ENCODE data around the gene GTF2E1. TPM values are rescaled to one million over a fixed set of nuclear protein-coding genes. Genes with fewer than 3 reads are reported as not detected.
"Not testable (repeated sequence)": the region's sequence is repeated elsewhere in the genome, so short reads cannot be mapped to it uniquely, and the experiment has no call there.

GTF2E1 gene
- total RNA-seq, 1 donor = 7.9 TPM

DNA sequence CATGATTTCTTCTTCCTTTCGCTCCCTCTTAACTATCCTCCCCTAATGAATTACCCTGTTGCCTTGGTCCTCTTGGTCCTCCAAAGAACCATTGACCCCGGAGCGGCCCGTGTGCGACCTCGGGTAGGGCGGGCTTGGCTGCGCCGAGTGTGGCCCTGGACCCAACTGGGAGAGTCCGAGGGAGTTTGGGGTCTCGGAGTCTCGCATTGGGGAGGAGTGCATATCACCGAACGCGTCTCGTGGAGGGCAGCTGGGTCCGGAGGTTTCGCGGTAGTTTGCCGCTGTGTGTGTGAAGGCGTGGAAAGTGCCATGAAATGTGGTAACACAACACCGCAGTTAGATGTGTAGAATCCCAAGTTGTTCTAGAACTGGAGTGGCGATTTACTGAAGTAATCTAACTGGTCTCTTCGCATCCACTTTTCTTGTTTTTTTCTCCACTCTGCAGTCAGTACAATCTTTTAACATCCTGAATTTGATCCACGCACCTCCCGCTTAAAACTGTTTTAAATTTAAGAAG is 363 bp downstream of the GTF2E1 start:
- Histone ChIP-seq H3K27me3 (ENCODE audit: insufficient read depth, low read length) (no peaks in the 10 kb centered on the region), H3K4me3 (ENCODE audit: low read length) (peak overlapping the region; percentile 84), H3K9me3 (ENCODE audit: low read depth, low read length) (no peaks in the 10 kb centered on the region), H3K4me1 (ENCODE audit: insufficient read depth, low read length) (peaks cover 23% of the 10 kb centered on the region)

DNA sequence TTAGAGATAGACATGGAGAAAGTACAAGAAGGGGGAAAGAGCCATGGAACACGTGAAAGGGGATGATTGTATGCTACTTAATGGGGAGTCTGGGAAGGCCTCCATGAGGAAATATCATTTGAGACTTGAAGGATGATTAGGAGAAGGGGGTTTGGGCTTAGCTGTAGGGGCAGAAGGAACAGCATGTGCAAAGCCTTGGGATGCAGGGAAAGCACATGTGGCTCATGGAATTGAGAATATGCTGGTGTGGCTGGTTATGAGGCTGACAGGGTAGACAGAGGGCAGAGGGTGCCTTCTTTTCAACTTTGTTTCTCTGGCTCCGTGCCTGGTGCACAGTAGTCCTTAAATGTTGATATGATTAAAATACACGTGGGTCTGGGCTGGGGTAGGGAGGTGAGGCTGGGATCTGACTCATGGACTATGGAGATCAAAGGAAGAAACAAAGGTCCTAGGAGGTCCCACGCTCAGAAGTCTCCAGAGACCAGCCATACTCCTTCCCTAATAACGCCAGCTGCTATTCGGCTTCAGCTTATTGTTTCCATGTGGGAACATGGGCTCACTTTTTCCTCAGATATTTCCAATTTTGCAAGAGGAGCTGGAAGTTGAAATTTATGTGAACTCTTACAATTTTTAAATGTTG is 1.1 kb downstream of the GTF2E1 start:
- Histone ChIP-seq H3K4me1 (ENCODE audit: insufficient read depth, low read length) (peaks cover 23% of the 10 kb centered on the region), H3K27me3 (ENCODE audit: insufficient read depth, low read length) (no peaks in the 10 kb centered on the region), H3K9me3 (ENCODE audit: low read depth, low read length) (no peaks in the 10 kb centered on the region), H3K4me3 (ENCODE audit: low read length) (peak overlapping the region; percentile 84)

DNA sequence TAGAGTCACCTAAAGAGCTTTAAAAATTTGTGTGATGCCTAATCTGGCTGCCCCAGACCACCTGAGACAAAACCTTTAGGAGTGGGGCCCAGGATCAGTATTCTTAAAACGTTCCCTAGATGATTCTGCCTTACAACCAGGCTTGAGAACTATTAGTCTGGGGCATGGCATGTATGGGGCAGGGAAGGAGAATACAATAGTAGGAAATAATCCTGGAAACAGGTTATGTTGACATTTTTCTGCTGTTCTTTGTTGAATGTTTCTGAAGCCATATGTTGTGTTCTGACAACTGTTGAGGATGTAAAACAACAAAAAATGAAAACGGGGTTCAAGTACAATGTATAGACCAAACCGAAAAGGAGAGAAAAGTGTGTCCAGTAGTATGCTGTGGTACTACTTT is 2.9 kb downstream of the GTF2E1 start:
- H3K9me3 ChIP-seq (ENCODE audit: low read depth, low read length) = no peaks in the 10 kb centered on the region
- H3K27me3 ChIP-seq (ENCODE audit: insufficient read depth, low read length) = no peaks in the 10 kb centered on the region
- H3K4me3 ChIP-seq (ENCODE audit: low read length) = no peak overlapping the region
- peaks cover 23% of the 10 kb centered on the region for H3K4me1 ChIP-seq (ENCODE audit: insufficient read depth, low read length)

DNA sequence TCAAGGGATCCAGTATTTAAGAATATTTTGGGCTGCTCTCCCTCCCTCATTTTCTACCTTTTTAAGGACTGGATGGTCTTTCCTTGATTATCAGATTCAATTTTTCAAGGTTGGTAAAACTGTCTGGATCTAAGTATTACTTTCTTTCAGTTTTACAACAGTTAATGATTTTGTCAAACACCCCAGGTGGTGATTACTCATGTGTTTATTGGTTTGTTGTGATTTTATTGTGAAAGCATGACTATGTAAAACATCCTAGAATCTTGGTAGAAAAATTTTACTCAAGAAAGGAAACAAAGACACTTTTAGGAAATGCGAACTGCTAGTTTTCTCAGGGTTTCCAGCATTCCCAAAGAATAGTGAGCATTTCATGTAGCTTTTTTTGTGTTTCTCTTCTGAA is 7.3 kb downstream of the GTF2E1 start:
- Histone ChIP-seq H3K4me3 (ENCODE audit: low read length) (no peak overlapping the region), H3K9me3 (ENCODE audit: low read depth, low read length) (no peaks in the 10 kb centered on the region), H3K4me1 (ENCODE audit: insufficient read depth, low read length) (peaks cover 4% of the 10 kb centered on the region), H3K27me3 (ENCODE audit: insufficient read depth, low read length) (no peaks in the 10 kb centered on the region)

DNA sequence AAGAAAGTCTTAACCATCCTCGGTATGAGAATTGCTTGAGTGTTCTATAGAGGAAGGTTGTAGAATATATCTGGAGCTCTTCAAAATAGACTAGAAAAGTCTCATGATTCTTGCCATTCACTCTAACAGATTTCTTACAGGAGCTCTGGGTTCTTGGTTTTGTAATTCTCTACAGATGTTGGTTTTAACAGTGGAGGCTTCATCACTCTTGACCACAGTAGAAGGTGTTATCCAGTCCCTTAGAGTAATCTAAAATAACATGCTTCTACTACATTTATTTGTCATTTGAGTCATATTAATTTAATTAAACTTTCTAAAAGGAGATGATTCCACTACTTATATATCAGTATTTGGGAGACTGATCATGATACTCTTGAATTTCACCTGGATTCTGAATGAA is 9.7 kb downstream of the GTF2E1 start:
- no peaks in the 10 kb centered on the region for H3K9me3 ChIP-seq (ENCODE audit: low read depth, low read length)
- no peaks in the 10 kb centered on the region for H3K27me3 ChIP-seq (ENCODE audit: insufficient read depth, low read length)
- H3K4me3 ChIP-seq (ENCODE audit: low read length) = no peak overlapping the region
- H3K4me1 ChIP-seq (ENCODE audit: insufficient read depth, low read length) = peaks cover 9% of the 10 kb centered on the region

DNA sequence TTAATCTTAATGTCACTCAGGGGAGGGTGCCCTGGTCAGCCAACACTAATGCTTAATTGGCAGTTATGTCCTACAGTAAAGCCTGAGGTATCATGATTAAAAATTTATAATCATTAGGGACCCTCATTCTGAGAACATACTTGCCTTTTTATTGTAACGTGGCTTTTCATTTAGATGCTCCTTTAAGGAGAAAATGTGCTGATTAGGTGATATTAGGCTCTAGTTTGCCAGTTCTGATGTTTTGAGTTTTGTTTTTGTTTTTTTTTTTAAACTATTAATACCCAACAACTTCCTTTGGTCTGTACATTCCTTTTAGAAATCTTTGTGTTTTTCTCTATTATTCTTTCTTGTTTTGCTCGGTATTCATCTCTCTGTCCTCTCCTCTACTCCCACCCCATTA is 10.3 kb downstream of the GTF2E1 start:
- no peaks in the 10 kb centered on the region for H3K9me3 ChIP-seq (ENCODE audit: low read depth, low read length)
- H3K4me3 ChIP-seq (ENCODE audit: low read length) = no peak overlapping the region
- H3K27me3 ChIP-seq (ENCODE audit: insufficient read depth, low read length) = no peaks in the 10 kb centered on the region
- H3K4me1 ChIP-seq (ENCODE audit: insufficient read depth, low read length) = peaks cover 9% of the 10 kb centered on the region

DNA sequence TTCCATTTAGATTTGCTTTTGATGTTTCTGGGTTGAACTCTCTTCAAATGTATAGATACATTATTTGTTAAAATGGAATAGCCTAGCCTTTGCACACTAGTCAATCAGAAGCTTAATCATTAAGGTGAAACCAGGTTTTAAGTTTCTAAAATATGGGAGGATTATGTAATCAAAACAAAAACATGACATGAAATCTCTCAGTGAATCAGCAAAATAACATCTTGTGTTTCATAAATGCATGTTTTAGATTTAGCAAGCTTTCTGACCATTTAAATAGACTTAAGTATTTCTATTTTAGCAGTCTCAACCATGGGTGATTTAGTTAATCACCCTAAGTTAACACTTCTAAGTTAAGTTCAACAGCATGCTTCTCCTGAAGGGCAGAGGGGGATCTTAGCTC is 11.3 kb downstream of the GTF2E1 start:
- Histone ChIP-seq H3K4me3 (ENCODE audit: low read length) (no peak overlapping the region), H3K4me1 (ENCODE audit: insufficient read depth, low read length) (peaks cover 9% of the 10 kb centered on the region), H3K27me3 (ENCODE audit: insufficient read depth, low read length) (no peaks in the 10 kb centered on the region), H3K9me3 (ENCODE audit: low read depth, low read length) (no peaks in the 10 kb centered on the region)

DNA sequence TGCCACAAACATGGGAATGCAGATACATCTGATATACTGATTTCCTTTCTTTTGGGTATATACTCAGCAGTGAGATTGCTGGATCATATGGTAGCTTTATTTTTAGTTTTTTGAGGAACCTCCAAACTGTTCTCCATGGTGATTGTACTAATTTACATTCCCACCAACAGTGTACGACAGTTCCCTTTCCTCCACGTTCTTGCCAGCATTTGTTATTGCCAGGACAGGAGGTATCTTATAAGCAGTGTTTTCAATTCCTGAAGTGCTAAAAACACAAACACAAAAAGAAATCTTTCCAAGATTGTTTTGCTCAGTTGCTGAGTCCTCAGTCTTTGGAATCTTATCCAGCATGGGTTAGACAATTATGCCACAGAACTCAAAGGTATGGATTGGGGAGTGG is 13.5 kb downstream of the GTF2E1 start:
- Histone ChIP-seq H3K27me3 (ENCODE audit: insufficient read depth, low read length) (no peaks in the 10 kb centered on the region), H3K9me3 (ENCODE audit: low read depth, low read length) (no peaks in the 10 kb centered on the region), H3K4me1 (ENCODE audit: insufficient read depth, low read length) (peaks cover 9% of the 10 kb centered on the region), H3K4me3 (ENCODE audit: low read length) (no peak overlapping the region)

DNA sequence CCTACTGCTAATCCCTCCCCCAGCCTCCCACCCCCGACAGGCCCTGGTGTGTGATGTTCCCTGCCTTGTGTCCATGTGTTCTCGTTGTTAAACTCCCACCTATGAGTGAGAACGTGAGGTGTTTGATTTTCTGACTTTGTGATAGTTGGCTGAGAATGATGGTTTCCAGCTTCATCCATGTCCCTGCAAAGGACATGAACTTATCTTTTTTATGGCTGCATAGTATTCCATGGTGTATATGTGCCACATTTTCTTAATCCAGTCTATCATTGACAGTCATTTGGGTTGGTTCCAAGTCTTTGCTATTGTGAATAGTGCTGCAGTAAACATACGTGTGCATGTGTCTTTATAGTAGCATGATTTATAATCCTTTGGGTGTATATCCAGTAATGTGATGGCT is 16.0 kb downstream of the GTF2E1 start:
- H3K4me3 ChIP-seq (ENCODE audit: low read length); H3K4me1 ChIP-seq (ENCODE audit: insufficient read depth, low read length); H3K27me3 ChIP-seq (ENCODE audit: insufficient read depth, low read length); H3K9me3 ChIP-seq (ENCODE audit: low read depth, low read length): not testable (repeated sequence)

DNA sequence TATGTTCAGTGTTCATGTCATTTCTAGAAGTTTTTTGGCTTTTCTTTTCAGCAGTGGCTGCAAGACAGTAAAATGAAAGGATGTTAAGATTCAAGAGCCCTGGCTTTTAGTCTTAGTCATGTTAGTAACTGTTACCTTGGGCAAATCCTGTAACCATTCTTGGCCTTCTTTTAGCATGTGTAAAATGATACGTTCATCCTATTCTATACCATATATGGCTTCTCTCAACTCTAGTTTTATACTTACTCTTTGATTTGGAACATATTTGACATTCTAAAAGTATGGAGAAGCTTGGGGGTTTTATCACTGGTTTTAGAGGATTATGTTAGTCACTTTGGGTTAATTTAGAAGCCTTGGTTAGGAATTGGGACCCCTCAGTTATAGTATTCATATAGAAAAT is 20.1 kb downstream of the GTF2E1 start:
- no peaks in the 10 kb centered on the region for H3K9me3 ChIP-seq (ENCODE audit: low read depth, low read length)
- peaks cover 3% of the 10 kb centered on the region for H3K4me1 ChIP-seq (ENCODE audit: insufficient read depth, low read length)
- H3K4me3 ChIP-seq (ENCODE audit: low read length) = no peak overlapping the region
- H3K27me3 ChIP-seq (ENCODE audit: insufficient read depth, low read length) = no peaks in the 10 kb centered on the region

DNA sequence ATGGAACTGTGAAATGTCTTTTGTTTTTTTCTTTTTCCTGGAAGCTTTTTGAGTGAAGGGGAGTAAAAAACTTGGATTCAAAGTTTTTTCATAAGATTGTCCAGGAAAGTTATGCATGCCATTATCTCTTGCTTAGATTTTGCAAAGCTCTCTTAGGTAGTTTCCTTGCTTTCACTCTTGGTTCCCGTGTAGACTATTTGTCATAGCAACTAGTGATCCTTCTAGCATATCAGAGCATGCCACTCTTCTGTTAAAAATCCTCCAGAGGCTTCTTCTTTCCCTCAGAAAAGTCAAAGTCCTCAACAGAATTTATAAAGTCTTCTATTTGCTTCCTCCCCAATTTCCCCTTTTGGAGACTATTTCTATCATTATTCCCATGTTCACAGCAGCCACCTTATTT is 21.1 kb downstream of the GTF2E1 start:
- peaks cover 3% of the 10 kb centered on the region for H3K4me1 ChIP-seq (ENCODE audit: insufficient read depth, low read length)
- H3K4me3 ChIP-seq (ENCODE audit: low read length) = no peak overlapping the region
- H3K9me3 ChIP-seq (ENCODE audit: low read depth, low read length) = no peaks in the 10 kb centered on the region
- no peaks in the 10 kb centered on the region for H3K27me3 ChIP-seq (ENCODE audit: insufficient read depth, low read length)

DNA sequence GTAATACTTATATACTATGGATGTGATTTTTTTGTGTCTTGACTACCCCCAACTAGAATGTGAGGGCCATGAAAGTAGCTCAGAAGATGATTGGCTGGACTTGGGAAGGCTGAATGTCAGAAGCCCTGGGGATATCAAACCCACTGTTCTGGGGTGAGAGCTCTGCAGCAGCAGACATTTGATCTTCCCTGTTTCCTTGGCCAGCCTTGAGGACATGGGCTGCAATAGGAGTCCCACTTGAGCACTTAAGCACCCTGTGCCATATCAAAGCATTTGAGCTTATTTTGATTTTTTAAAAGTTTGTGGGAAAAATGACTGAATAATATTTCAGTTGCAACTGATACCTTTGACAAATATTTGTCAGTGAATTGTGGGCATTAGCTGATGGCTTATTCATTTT is 21.7 kb downstream of the GTF2E1 start:
- no peaks in the 10 kb centered on the region for H3K27me3 ChIP-seq (ENCODE audit: insufficient read depth, low read length)
- no peaks in the 10 kb centered on the region for H3K9me3 ChIP-seq (ENCODE audit: low read depth, low read length)
- no peak overlapping the region for H3K4me3 ChIP-seq (ENCODE audit: low read length)
- H3K4me1 ChIP-seq (ENCODE audit: insufficient read depth, low read length) = peaks cover 3% of the 10 kb centered on the region

DNA sequence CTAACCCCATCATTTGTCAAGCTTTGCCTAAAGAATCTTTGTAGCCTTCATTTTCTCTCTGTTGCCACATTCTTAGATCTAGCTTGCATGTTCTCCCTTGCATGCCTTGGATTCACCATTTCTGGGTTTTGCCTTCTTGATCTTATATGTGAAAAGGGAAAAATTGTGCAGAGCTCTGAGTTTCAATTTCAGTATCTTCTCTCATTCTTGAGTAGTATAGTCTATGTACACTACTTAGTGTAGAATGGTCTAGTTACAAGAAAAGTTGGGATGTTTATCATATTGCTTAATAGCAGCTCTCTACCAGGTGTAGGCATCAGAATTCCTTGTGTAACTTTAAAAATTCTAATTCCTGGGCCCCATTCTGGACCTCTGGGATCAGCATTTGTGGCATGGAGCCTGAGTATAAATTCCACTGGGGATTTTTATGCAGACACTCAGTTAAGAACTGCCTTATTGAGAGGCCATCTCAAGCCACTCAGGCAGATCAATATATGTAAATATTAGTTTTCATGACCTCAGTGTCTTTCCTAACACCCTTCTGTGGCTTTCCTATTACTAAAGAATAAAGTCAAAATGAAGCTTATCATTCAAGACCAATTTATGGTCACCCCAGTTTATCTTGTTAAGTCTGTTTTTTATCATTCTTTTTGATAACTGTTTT is 23.4 kb downstream of the GTF2E1 start:
- Histone ChIP-seq H3K4me3 (ENCODE audit: low read length) (no peak overlapping the region), H3K4me1 (ENCODE audit: insufficient read depth, low read length) (peaks cover 3% of the 10 kb centered on the region), H3K9me3 (ENCODE audit: low read depth, low read length) (no peaks in the 10 kb centered on the region), H3K27me3 (ENCODE audit: insufficient read depth, low read length) (no peaks in the 10 kb centered on the region)

DNA sequence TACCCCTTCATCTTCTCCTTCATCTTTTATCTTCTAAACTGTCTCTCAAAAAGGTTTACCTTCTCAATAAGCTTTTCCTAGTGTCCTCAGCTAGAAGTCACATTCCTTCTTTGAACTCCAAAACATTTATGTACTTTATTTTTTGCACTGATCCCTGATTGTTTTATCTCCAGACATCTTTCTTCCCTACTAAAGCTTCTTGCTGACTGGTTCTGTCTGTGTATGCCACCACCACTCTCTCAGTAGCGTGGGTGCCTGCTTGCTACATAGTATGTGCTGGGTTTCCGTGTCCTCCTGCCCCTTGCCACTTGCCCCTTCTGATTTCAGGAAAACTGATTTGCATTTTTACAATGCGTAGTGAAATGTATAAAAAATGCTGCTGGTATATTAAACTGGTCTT is 24.0 kb downstream of the GTF2E1 start:
- Histone ChIP-seq H3K4me3 (ENCODE audit: low read length) (no peak overlapping the region), H3K4me1 (ENCODE audit: insufficient read depth, low read length) (peaks cover 3% of the 10 kb centered on the region), H3K27me3 (ENCODE audit: insufficient read depth, low read length) (no peaks in the 10 kb centered on the region), H3K9me3 (ENCODE audit: low read depth, low read length) (no peaks in the 10 kb centered on the region)

DNA sequence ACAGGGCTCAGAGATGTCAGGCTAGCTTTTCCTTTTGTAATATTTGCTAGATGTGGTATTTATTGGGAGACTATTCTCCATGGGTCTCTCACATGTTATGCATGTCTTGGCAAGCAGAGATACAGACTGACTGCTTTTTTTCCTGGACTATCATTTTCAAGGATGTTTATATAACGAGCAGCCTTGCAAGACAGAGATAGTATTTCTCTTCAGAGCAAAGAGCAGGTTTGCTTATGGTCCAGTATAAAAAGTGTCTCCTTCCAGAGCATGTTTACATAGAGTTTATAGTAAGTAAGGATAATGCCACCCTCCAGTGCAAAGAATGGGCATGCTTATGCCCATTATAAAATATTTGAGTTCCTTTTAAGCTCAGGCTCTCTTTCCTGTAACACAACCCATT is 24.6 kb downstream of the GTF2E1 start:
- Histone ChIP-seq H3K9me3 (ENCODE audit: low read depth, low read length) (no peaks in the 10 kb centered on the region), H3K4me3 (ENCODE audit: low read length) (no peak overlapping the region), H3K4me1 (ENCODE audit: insufficient read depth, low read length) (peaks cover 3% of the 10 kb centered on the region), H3K27me3 (ENCODE audit: insufficient read depth, low read length) (no peaks in the 10 kb centered on the region)

DNA sequence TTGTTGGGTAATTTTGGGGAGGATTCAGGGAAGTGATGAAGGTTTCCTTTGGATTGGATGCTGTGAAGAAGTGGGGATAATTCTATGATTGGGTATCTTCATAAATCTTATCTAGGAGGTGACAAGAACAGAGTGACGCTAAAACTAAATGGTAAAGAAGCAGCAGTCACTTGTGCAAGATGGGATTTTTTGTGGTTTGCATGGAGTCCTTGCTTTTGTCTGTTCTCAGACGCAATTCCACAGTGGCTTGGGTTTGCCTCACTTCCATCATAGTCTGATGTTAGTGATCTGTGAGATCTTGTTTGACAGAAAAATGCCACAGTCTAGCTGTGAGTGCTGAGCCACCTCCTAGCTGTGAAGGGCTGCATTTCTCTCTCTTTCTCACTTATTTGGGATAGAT is 26.9 kb downstream of the GTF2E1 start:
- H3K4me1 ChIP-seq (ENCODE audit: insufficient read depth, low read length) = no peaks in the 10 kb centered on the region
- H3K9me3 ChIP-seq (ENCODE audit: low read depth, low read length) = no peaks in the 10 kb centered on the region
- no peak overlapping the region for H3K4me3 ChIP-seq (ENCODE audit: low read length)
- H3K27me3 ChIP-seq (ENCODE audit: insufficient read depth, low read length) = no peaks in the 10 kb centered on the region

Data from mononuclear cell (primary cell).